Measurements from ENCODE around the gene GPR132. TPM values are rescaled to one million over a fixed set of nuclear protein-coding genes. Genes with fewer than 3 reads are reported as not detected.

The GPR132 gene
- total and polyA plus RNA-seq, 8 donors: under 0.01 to 11.1 (median 1.3) TPM

DNA sequence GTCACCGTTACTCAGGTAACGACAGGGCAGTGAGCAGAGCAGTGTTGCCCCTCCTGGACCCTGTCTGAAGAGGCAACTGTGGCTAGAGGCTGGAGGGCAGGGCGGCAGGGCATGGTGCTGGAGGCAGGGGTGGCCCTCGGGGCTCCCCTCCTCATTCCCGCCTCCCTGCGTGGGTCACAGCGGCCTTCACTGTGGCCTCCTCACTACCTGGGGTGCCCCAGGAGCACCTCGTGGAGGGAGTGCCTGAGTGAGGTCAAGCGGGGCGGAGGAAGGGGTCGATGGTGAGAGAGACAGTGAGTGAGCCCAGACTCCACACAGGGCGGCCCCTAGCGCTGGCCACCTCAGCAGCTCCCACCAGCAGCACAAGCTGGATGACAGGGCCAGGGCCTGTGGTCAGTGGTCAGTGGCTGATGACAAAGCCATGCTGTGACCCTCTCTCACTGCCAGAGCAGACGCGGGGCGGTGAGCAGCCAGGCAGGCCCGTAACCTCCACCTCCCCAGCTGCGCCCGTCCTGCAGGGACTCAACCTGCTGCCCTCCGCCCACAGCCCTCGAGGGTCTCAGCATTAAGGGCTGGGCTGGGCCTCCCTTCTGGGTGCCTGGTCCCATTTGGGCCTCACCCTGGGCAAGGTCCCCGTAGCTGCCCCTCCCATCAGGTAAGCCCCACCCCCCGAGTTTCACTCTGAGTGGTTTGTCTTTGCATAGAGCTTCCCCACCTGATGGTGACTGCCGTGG lies 17.8 kb downstream of the GPR132 start:
- TF ChIP-seq, protein P1, sequence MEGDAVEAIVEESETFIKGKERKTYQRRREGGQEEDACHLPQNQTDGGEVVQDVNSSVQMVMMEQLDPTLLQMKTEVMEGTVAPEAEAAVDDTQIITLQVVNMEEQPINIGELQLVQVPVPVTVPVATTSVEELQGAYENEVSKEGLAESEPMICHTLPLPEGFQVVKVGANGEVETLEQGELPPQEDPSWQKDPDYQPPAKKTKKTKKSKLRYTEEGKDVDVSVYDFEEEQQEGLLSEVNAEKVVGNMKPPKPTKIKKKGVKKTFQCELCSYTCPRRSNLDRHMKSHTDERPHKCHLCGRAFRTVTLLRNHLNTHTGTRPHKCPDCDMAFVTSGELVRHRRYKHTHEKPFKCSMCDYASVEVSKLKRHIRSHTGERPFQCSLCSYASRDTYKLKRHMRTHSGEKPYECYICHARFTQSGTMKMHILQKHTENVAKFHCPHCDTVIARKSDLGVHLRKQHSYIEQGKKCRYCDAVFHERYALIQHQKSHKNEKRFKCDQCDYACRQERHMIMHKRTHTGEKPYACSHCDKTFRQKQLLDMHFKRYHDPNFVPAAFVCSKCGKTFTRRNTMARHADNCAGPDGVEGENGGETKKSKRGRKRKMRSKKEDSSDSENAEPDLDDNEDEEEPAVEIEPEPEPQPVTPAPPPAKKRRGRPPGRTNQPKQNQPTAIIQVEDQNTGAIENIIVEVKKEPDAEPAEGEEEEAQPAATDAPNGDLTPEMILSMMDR (IDR thresholded peaks at IDR 0.05): no peak
- TF ChIP-seq EP300 (IDR thresholded peaks at IDR 0.05) (no peak), POLR2AphosphoS5 (IDR thresholded peaks at IDR 0.05) (no peak), POLR2A (IDR thresholded peaks at IDR 0.05) (no peak)
- no peak overlapping the region for H3K27ac ChIP-seq
- H3K36me3 ChIP-seq: peaks cover 0 to 23% (median 2%) of the 10 kb centered on the region in 4 donors
- peaks cover 0 to 5% (median 0%) of the 10 kb centered on the region in 3 donors for H3K27me3 ChIP-seq
- 73 to 85% (median 82%) methylated on average over 13 to 24 of the region's 24 CpGs for WGBS, 5 donors
- no peak overlapping the region for H3K4me3 ChIP-seq
- DNase-seq: peak in 1 of 2 donors; percentile 4
- intact Hi-C loops (cut with DNase I; ENCODE audit: low total_unique reads): loop anchor here (10.0 kb wide), 1 partner anchor 153 kb away; no protein-coding TSS in a partner anchor
- no peaks in the 10 kb centered on the region for H3K9me3 ChIP-seq
- H3K4me1 ChIP-seq: peaks cover 0 to 17% (median 13%) of the 10 kb centered on the region in 4 donors

DNA sequence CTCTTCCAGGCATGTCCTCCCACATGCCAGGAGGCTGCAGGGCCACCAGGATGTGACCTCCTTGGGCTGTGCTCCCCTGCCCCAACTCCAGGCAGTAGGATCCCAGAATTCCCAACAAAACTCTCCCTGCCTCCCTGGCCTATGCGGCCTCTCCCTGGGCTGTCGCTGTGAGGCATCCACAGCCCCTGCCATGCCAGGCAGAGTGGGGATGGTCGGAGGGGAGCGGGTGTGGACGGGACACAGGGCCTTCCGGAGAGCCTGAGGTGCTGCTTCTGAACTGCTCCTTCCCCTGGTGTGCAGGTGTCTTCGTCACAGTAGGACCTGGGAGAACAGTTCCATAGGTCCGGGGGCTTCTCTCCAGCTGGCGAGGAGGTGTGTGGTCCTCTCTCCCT lies 18.3 kb downstream of the GPR132 start:
- intact Hi-C loops (cut with DNase I; ENCODE audit: low total_unique reads): loop anchor here (10.0 kb wide), 1 partner anchor 152 kb away; no protein-coding TSS in a partner anchor
- Histone ChIP-seq H3K9me3 (no peaks in the 10 kb centered on the region), H3K27me3 (peaks cover 0 to 5% (median 0%) of the 10 kb centered on the region in 3 donors), H3K27ac (no peak overlapping the region), H3K4me1 (peaks cover 0 to 17% (median 13%) of the 10 kb centered on the region in 4 donors), H3K4me3 (no peak overlapping the region), H3K36me3 (peaks cover 0 to 21% (median 2%) of the 10 kb centered on the region in 4 donors)
- DNase-seq: no peak
- no peak for TF ChIP-seq EP300 (IDR thresholded peaks at IDR 0.05)
- TF ChIP-seq, protein P1 (IDR thresholded peaks at IDR 0.05): no peak
- 90 to 95% (median 94%) methylated on average over 7 to 9 of the region's 9 CpGs for WGBS, 5 donors

DNA sequence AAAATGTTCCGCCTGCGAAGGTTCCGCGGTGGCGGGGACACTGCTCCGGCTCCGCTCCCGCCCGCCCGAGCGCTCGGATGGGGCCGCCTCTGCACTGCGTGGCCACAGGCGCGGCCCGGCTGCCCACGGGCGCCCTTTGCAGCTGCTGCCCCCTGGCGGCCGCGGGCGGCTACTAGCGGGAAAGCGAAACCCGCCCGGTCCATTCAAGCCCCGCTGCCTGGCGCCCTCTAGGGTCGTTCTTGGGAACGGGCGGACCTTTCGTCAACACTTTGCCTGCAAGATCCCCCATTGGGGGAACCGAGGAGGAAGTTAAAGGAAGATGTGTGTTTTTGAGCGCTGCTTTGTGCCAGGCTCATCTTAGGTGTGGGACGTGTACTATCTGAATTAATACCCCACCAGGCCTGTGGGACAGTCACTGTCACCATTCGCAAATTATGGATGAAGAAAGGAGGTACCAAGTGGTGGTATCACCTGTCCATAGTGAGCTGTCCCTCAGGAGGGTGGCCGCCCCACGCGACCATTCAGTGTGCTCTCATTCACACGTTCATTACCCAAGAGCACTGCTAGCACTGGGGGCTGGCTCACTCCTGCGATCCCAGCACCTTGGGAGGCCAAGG lies 19.4 kb downstream of the GPR132 start:
- Histone ChIP-seq H3K27me3 (peaks cover 0 to 5% (median 0%) of the 10 kb centered on the region in 3 donors), H3K4me1 (peaks cover 0 to 17% (median 12%) of the 10 kb centered on the region in 4 donors), H3K36me3 (peaks cover 0 to 11% (median 0%) of the 10 kb centered on the region in 4 donors), H3K27ac (no peak overlapping the region), H3K4me3 (no peak overlapping the region), H3K9me3 (no peaks in the 10 kb centered on the region)
- WGBS, 5 donors: 2 to 6% (median 5%) methylated on average over 38 to 42 of the region's 42 CpGs
- intact Hi-C loops (cut with DNase I; ENCODE audit: low total_unique reads): loop anchor here (10.0 kb wide), 1 partner anchor 151 kb away; no protein-coding TSS in a partner anchor
- peak in 1 of 3 donors; percentile 86 for TF ChIP-seq POLR2AphosphoS5 (IDR thresholded peaks at IDR 0.05)
- no peak for TF ChIP-seq POLR2A (IDR thresholded peaks at IDR 0.05)
- no peak for TF ChIP-seq EP300 (IDR thresholded peaks at IDR 0.05)
- TF ChIP-seq, protein P1 (IDR thresholded peaks at IDR 0.05): peak in 5 of 7 experiments; percentile 99 to 100 (median 100)
- peak; percentile 95 to 96 for DNase-seq

DNA sequence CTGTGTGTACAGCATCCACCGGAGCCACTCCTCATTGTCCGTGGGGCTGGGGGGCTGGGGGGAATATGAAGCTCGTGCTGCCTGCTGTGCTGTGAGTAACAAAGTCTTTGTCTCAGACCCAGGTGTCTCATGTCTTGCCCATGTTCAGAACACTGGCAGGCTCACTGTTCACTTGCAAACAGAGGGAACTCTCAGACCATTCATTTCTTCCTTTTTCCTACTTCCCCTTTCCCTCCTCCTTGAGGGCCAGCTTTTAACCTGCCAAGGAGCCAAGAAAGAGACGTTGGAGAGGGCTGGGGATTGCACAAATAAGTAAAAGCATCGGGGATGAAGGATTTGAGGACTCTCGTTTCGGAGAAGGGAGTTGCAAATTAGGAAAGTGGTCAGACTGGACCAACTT lies 21.6 kb downstream of the GPR132 start:
- intact Hi-C loops (cut with DNase I; ENCODE audit: low total_unique reads): loop anchor here (5.0 to 10.0 kb wide), 2 partner anchors 66 to 149 kb away; partner anchors contain the start of gene AHNAK2
- Histone ChIP-seq H3K4me1 (peaks cover 0 to 11% (median 8%) of the 10 kb centered on the region in 4 donors), H3K27ac (no peak overlapping the region), H3K4me3 (no peak overlapping the region), H3K36me3 (no peaks in the 10 kb centered on the region), H3K9me3 (no peaks in the 10 kb centered on the region), H3K27me3 (peaks cover 0 to 9% (median 0%) of the 10 kb centered on the region in 3 donors)
- no peak for DNase-seq
- no peak for TF ChIP-seq POLR2AphosphoS5 (IDR thresholded peaks at IDR 0.05)
- TF ChIP-seq POLR2A (IDR thresholded peaks at IDR 0.05): no peak
- no peak for TF ChIP-seq EP300 (IDR thresholded peaks at IDR 0.05)
- TF ChIP-seq, protein P1 (IDR thresholded peaks at IDR 0.05): no peak
- 47 to 71% (median 63%) methylated on average over 7 of the region's 7 CpGs for WGBS, 5 donors

Measured in stomach (tissue), 9 donors.